Measurements from ENCODE around the gene BRPF1.
A peak's percentile ranks its signal among the peaks of the same experiment; 100 is the strongest.

The BRPF1 gene

GRCh38 chr3:9757427-9757826 is 25.9 kb downstream of the BRPF1 start:
- TF ChIP-seq ZFX (IDR thresholded peaks at IDR 0.05; ENCODE audit: borderline replicate concordance) (no peak), CTCF (IDR thresholded peaks at IDR 0.05) (no peak)
- no peak overlapping the region for H3K27ac ChIP-seq

GRCh38 chr3:9760779-9761505 is 29.4 kb downstream of the BRPF1 start:
- H3K27ac ChIP-seq = no peak overlapping the region
- TF ChIP-seq ZFX (IDR thresholded peaks at IDR 0.05; ENCODE audit: borderline replicate concordance) (no peak), CTCF (IDR thresholded peaks at IDR 0.05) (no peak)

- TF ChIP-seq ZFX (IDR thresholded peaks at IDR 0.05; ENCODE audit: borderline replicate concordance) = no peak
- TF ChIP-seq CTCF (IDR thresholded peaks at IDR 0.05) = no peak
- H3K27ac ChIP-seq = no peak overlapping the region
Measured at GRCh38 chr3:9761919-9762318, 30.4 kb downstream of the BRPF1 start.

GRCh38 chr3:9762871-9763270 is 31.3 kb downstream of the BRPF1 start:
- no peak overlapping the region for H3K27ac ChIP-seq
- no peak for TF ChIP-seq CTCF (IDR thresholded peaks at IDR 0.05)
- no peak for TF ChIP-seq ZFX (IDR thresholded peaks at IDR 0.05; ENCODE audit: borderline replicate concordance)

- peak overlapping the region; percentile 23; the same call in 1 of the 2 replicates for H3K27ac ChIP-seq
- TF ChIP-seq ZFX (IDR thresholded peaks at IDR 0.05; ENCODE audit: borderline replicate concordance) = no peak
Measured at GRCh38 chr3:9765865-9766264, 34.3 kb downstream of the BRPF1 start.

- TF ChIP-seq CTCF (IDR thresholded peaks at IDR 0.05) = no peak
- TF ChIP-seq ZFX (IDR thresholded peaks at IDR 0.05; ENCODE audit: borderline replicate concordance) = no peak
- H3K27ac ChIP-seq = peak overlapping the region; percentile 23; the same call in 1 of the 2 replicates
Measured at GRCh38 chr3:9767418-9767817, 35.9 kb downstream of the BRPF1 start.

- peak overlapping the region; percentile 65 for H3K27ac ChIP-seq
- TF ChIP-seq CTCF (IDR thresholded peaks at IDR 0.05) (no peak), ZFX (IDR thresholded peaks at IDR 0.05; ENCODE audit: borderline replicate concordance) (no peak)
Measured at GRCh38 chr3:9768141-9768775, 36.7 kb downstream of the BRPF1 start.

Measured in 22Rv1 (cell line).